Type B pancreatic cell (in vitro differentiated cells): ENCODE data around the gene RAB25. TPM values are rescaled to one million over a fixed set of nuclear protein-coding genes. Genes with fewer than 3 reads are reported as not detected.

ENCODE experiments used
- DNase-seq: peaks from one replicate; pipeline ENCODE4 v3.0.0; 2021; ENCODE audit warnings: mixed read lengths; ENCODE audit not compliant: unreplicated experiment; ENCODE audit errors: extremely low spot score
- H3K27ac Mint-ChIP-seq: 2 replicates; pipeline ENCODE4 v1.8.0; 2021; ENCODE audit warnings: mild to moderate bottlenecking, mixed read lengths
- H3K27me3 Mint-ChIP-seq: 2 replicates; pipeline ENCODE4 v1.8.0; 2021; ENCODE audit warnings: mixed read lengths
- H3K36me3 Mint-ChIP-seq: 2 replicates; pipeline ENCODE4 v1.8.0; 2021; ENCODE audit warnings: mixed read lengths
- H3K4me1 Mint-ChIP-seq: one replicate; pipeline ENCODE4 v1.8.0; 2021; ENCODE audit warnings: mixed read lengths; ENCODE audit not compliant: unreplicated experiment
- H3K4me3 Mint-ChIP-seq: 2 replicates; pipeline ENCODE4 v1.8.0; 2021; ENCODE audit warnings: mild to moderate bottlenecking, mixed read lengths
- H3K9me3 Mint-ChIP-seq: 2 replicates; pipeline ENCODE4 v1.8.0; 2021; ENCODE audit warnings: mixed read lengths
- CTCF ChIP-seq: fragments of 200-600 bp; sonication (generic); conservative IDR thresholded peaks from 2 replicates; pipeline ENCODE4 v1.5.0; 2021; ENCODE audit warnings: antibody characterized with exemption, mild to moderate bottlenecking
- total RNA-seq: library from RNA; stranded (reverse); gene quantifications from 2 replicates; pipeline ENCODE4 v1.2.1, GENCODE V29; 2021; ENCODE audit warnings: low replicate concordance

RAB25 gene
- total RNA-seq, 1 donor from 2014 or later = 97.9 TPM

GRCh38 chr1:156101880-156102279 lies 40.9 kb downstream of the RAB25 start:
- H3K36me3 Mint-ChIP-seq = peaks cover under 1% of the 10 kb centered on the region
- no peak for TF ChIP-seq CTCF
- H3K9me3 Mint-ChIP-seq = no peaks in the 10 kb centered on the region
- peak overlapping the region; percentile 67 for H3K4me3 Mint-ChIP-seq
- H3K27ac Mint-ChIP-seq = no peak overlapping the region
- DNase-seq = no peak
- H3K27me3 Mint-ChIP-seq = no peaks in the 10 kb centered on the region
- H3K4me1 Mint-ChIP-seq = peaks cover 69% of the 10 kb centered on the region

- no peaks in the 10 kb centered on the region for H3K36me3 Mint-ChIP-seq
- no peaks in the 10 kb centered on the region for H3K27me3 Mint-ChIP-seq
- TF ChIP-seq CTCF = no peak
- H3K9me3 Mint-ChIP-seq = no peaks in the 10 kb centered on the region
- no peak for DNase-seq
- H3K4me3 Mint-ChIP-seq = no peak overlapping the region
- peak overlapping the region; percentile 71 for H3K27ac Mint-ChIP-seq
- peaks cover 67% of the 10 kb centered on the region for H3K4me1 Mint-ChIP-seq
These were observed 41.9 kb downstream of the RAB25 start for GRCh38 chr1:156102633-156103511.

- DNase-seq = no peak
- Mint-ChIP-seq H3K27me3 (no peaks in the 10 kb centered on the region), H3K36me3 (no peaks in the 10 kb centered on the region), H3K9me3 (no peaks in the 10 kb centered on the region), H3K4me1 (peaks cover 60% of the 10 kb centered on the region), H3K4me3 (peak overlapping the region; percentile 74), H3K27ac (peak overlapping the region; percentile 99)
- TF ChIP-seq CTCF = no peak
These were observed 42.6 kb downstream of the RAB25 start for GRCh38 chr1:156103521-156103947.

GRCh38 chr1:156104065-156104810 lies 43.3 kb downstream of the RAB25 start:
- H3K27me3 Mint-ChIP-seq = no peaks in the 10 kb centered on the region
- peak overlapping the region; percentile 99 for H3K27ac Mint-ChIP-seq
- TF ChIP-seq CTCF = no peak
- H3K9me3 Mint-ChIP-seq = no peaks in the 10 kb centered on the region
- DNase-seq = no peak
- no peaks in the 10 kb centered on the region for H3K36me3 Mint-ChIP-seq
- peak overlapping the region; percentile 74 for H3K4me3 Mint-ChIP-seq
- peaks cover 59% of the 10 kb centered on the region for H3K4me1 Mint-ChIP-seq

GRCh38 chr1:156104861-156105832 lies 44.2 kb downstream of the RAB25 start:
- TF ChIP-seq CTCF = peak; percentile 50
- DNase-seq = no peak
- H3K4me3 Mint-ChIP-seq = peak overlapping the region; percentile 83
- H3K9me3 Mint-ChIP-seq = no peaks in the 10 kb centered on the region
- no peaks in the 10 kb centered on the region for H3K27me3 Mint-ChIP-seq
- peak overlapping the region; percentile 99 for H3K27ac Mint-ChIP-seq
- H3K36me3 Mint-ChIP-seq = no peaks in the 10 kb centered on the region
- H3K4me1 Mint-ChIP-seq = peaks cover 56% of the 10 kb centered on the region
